HEK293 (cell line): ENCODE measurements around the gene MDN1.
"Not testable (repeated sequence)": the region's sequence is repeated elsewhere in the genome, so short reads cannot be mapped to it uniquely, and the experiment has no call there.

Experiments
- CTCF ChIA-PET: fragments of 350-600 bp; formaldehyde crosslinking; extraction: SDS; loops from one replicate; lab custom pipeline; 2021; ENCODE audit warnings: antibody characterized with exemption; lab: Yijun Ruan, JAX
- POLR2A ChIA-PET: fragments of 300-600 bp; formaldehyde crosslinking; extraction: SDS; loops from one replicate; lab custom pipeline; 2020; ENCODE audit warnings: antibody characterized with exemption, inconsistent platforms; lab: Yijun Ruan, JAX
- H3K27ac ChIP-seq: fragments of 200-500 bp; sonication (Bioruptor generic); 2 replicates; pipeline ENCODE4 v1.5.1; 2014; ENCODE audit warnings: low read depth, low read length, control low read depth, inconsistent platforms; ENCODE audit errors: extremely low read depth
- H3K36me3 ChIP-seq, 2 experiments: fragments of 200-500 bp in 1 of 2; sonication (Bioruptor generic) in 1 of 2; 1 replicate in 1 of 2; 2 replicates in 1 of 2; pipeline ENCODE4 v1.5.1; 2014 to 2017; ENCODE audit warnings: inconsistent platforms in 2 of 2, low read length in 2 of 2; ENCODE audit not compliant: control insufficient read depth in 2 of 2, insufficient read depth in 1 of 2
- H3K4me1 ChIP-seq: fragments of 200-500 bp; sonication (Bioruptor generic); 2 replicates; pipeline ENCODE4 v1.5.1; 2014; ENCODE audit warnings: mild to moderate bottlenecking, low read length, inconsistent platforms; ENCODE audit not compliant: control insufficient read depth, insufficient read depth
- H3K4me3 ChIP-seq: 2 replicates; pipeline ENCODE4 v1.5.1; 2011; ENCODE audit warnings: low read depth, mild to moderate bottlenecking, control low read depth, low read length, moderate library complexity
- H3K9me3 ChIP-seq: fragments of 200-500 bp; sonication (Bioruptor generic); 2 replicates; pipeline ENCODE4 v1.5.1; 2014; ENCODE audit warnings: low read depth, low read length, inconsistent platforms; ENCODE audit not compliant: control insufficient read depth, insufficient read depth
- CTCF ChIP-seq: fragments of 450-650 bp; formaldehyde crosslinking; IDR thresholded peaks from 2 replicates; pipeline ENCODE4 v1.5.1; 2016; ENCODE audit warnings: missing biosample characterization, missing genetic modification characterization
- GLIS1 ChIP-seq: fragments of 450-650 bp; formaldehyde crosslinking; IDR thresholded peaks from 2 replicates; pipeline ENCODE4 v1.5.1; 2016; ENCODE audit warnings: missing biosample characterization, missing genetic modification characterization
- HOXC10 ChIP-seq: sonication (generic); formaldehyde crosslinking; IDR thresholded peaks from 2 replicates; pipeline ENCODE4 v1.8.1; 2023; ENCODE audit warnings: mild to moderate bottlenecking, missing genetic modification reagents
- OSR2 ChIP-seq: fragments of 450-650 bp; formaldehyde crosslinking; IDR thresholded peaks from 2 replicates; pipeline ENCODE4 v1.5.1; 2016; ENCODE audit warnings: missing biosample characterization, missing genetic modification characterization
- SCRT1 ChIP-seq: fragments of 450-650 bp; formaldehyde crosslinking; IDR thresholded peaks from 2 replicates; pipeline ENCODE4 v1.5.1; 2016; ENCODE audit warnings: missing biosample characterization, missing genetic modification characterization, borderline replicate concordance
- SCRT2 ChIP-seq: fragments of 450-650 bp; formaldehyde crosslinking; IDR thresholded peaks from 2 replicates; pipeline ENCODE4 v1.5.1; 2016; ENCODE audit warnings: missing biosample characterization, missing genetic modification characterization
- WT1 ChIP-seq: fragments of 450-650 bp; formaldehyde crosslinking; IDR thresholded peaks from 2 replicates; pipeline ENCODE4 v1.5.1; 2016; ENCODE audit warnings: missing biosample characterization, missing genetic modification characterization
- ZBTB48 ChIP-seq: fragments of 450-650 bp; formaldehyde crosslinking; IDR thresholded peaks from 2 replicates; pipeline ENCODE4 v1.5.1; 2016; ENCODE audit warnings: missing biosample characterization, missing genetic modification characterization
- ZFP3 ChIP-seq: fragments of 450-650 bp; formaldehyde crosslinking; IDR thresholded peaks from 2 replicates; pipeline ENCODE4 v1.5.1; 2016; ENCODE audit warnings: low read depth, missing biosample characterization, missing genetic modification characterization
- ZNF221 ChIP-seq: fragments of 450-650 bp; formaldehyde crosslinking; IDR thresholded peaks from 2 replicates; pipeline ENCODE4 v1.5.1; 2017; ENCODE audit warnings: missing biosample characterization, missing genetic modification characterization, borderline replicate concordance
- ZNF335 ChIP-seq: fragments of 450-650 bp; formaldehyde crosslinking; conservative IDR thresholded peaks from 2 replicates; pipeline ENCODE4 v1.5.1; 2016; ENCODE audit warnings: missing biosample characterization, missing genetic modification characterization
- ZNF449 ChIP-seq: fragments of 450-650 bp; formaldehyde crosslinking; IDR thresholded peaks from 2 replicates; pipeline ENCODE4 v1.5.1; 2017; ENCODE audit warnings: missing biosample characterization, mild to moderate bottlenecking, missing genetic modification characterization, moderate library complexity

The MDN1 gene

GRCh38 chr6:89818977-89819335, 638 bp downstream of the MDN1 start (continued):
- no peak for TF ChIP-seq ZNF449 (tag by site-specific recombination)
- peak; percentile 100 for TF ChIP-seq ZBTB48
- no peak for TF ChIP-seq ZNF221 (tag by site-specific recombination)
- TF ChIP-seq ZFP3 (tag by site-specific recombination): no peak
- TF ChIP-seq WT1 (tag by site-specific recombination): no peak
- peak; percentile 28; the same call in 1 of the 2 replicates for TF ChIP-seq ZNF335

GRCh38 chr6:89817481-89817880, 2.1 kb downstream of the MDN1 start:
- CTCF ChIA-PET: interaction anchor here (0.5 to 1.2 kb wide), 2 partner anchors 25 to 26 kb away, joined by 4 read pairs; no protein-coding TSS in a partner anchor
- H3K4me1 ChIP-seq: 0 out of 2 replicates have a peak, but pooled peaks cover 4% of the 10 kb centered on the region

GRCh38 chr6:89813422-89813821, 6.2 kb downstream of the MDN1 start:
- H3K4me3 ChIP-seq, POLR2A ChIA-PET, H3K36me3 ChIP-seq, H3K9me3 ChIP-seq, H3K27ac ChIP-seq: not testable (repeated sequence)
- TF ChIP-seq GLIS1 (tag by site-specific recombination) (peak; percentile 73), SCRT2 (tag by site-specific recombination) (peak; percentile 51; the same call in 1 of the 2 replicates), OSR2 (peak; percentile 23; the same call in 1 of the 2 replicates), SCRT1 (tag by site-specific recombination) (0 out of 2 replicates have a peak, but pooled peaks have one; percentile 52)
- TF ChIP-seq, all 188 proteins: peak for 4; not testable (repeated sequence) for 184
- CTCF ChIA-PET: interaction anchor here (0.7 kb wide), 2 partner anchors 73 to 75 kb away, joined by 3 read pairs; no protein-coding TSS in a partner anchor
- H3K4me1 ChIP-seq: not testable (repeated sequence)

More at GRCh38 chr6:89817481-89817880, 2.1 kb downstream of the MDN1 start:
- Histone ChIP-seq H3K9me3 (no peaks in the 10 kb centered on the region), H3K27ac (no peak overlapping the region), H3K4me3 (no peak overlapping the region), H3K36me3 (peaks cover 0 to 3% of the 10 kb centered on the region in 2 experiments; a peak in 1 of 3 replicates)
- POLR2A ChIA-PET: no interaction called here
- TF ChIP-seq SCRT2 (tag by site-specific recombination) (peak; percentile 63), SCRT1 (tag by site-specific recombination) (peak; percentile 48; the same call in 1 of the 2 replicates), ZFP3 (tag by site-specific recombination) (no peak)

GRCh38 chr6:89807581-89807980, 12.0 kb downstream of the MDN1 start:
- no peak overlapping the region for H3K27ac ChIP-seq
- TF ChIP-seq HOXC10: no peak
- no peak for TF ChIP-seq CTCF
- no peak for TF ChIP-seq SCRT2 (tag by site-specific recombination)
- peaks cover 0 to 8% of the 10 kb centered on the region in 2 experiments; a peak in 2 of 3 replicates for H3K36me3 ChIP-seq
- POLR2A ChIA-PET: interaction anchor here (1.0 kb wide), 1 partner anchor 12 kb away, joined by 5 read pairs; the partner anchor contains the start of gene MDN1
- H3K9me3 ChIP-seq: no peaks in the 10 kb centered on the region
- no peak overlapping the region for H3K4me3 ChIP-seq
- H3K4me1 ChIP-seq: no peaks in the 10 kb centered on the region; the same call in 1 of the 2 replicates
- CTCF ChIA-PET: interaction anchor here (0.6 to 2.0 kb wide), 3 partner anchors 15 to 453 kb away, joined by 3 to 7 read pairs (median 5); no protein-coding TSS in a partner anchor
